ENCODE measurements around the gene S100PBP. TPM values are rescaled to one million over a fixed set of nuclear protein-coding genes. Genes with fewer than 3 reads are reported as not detected.

S100PBP gene
- total RNA-seq, 4 donors from 2014 or later: 44.3 to 178 (median 58.1) TPM

- peak; percentile 58 to 81 (median 77) for DNase-seq
- TF ChIP-seq CTCF (IDR thresholded peaks at IDR 0.05): no peak
- no peak for TF ChIP-seq POLR2A (IDR thresholded peaks at IDR 0.05)
- Histone ChIP-seq H3K27me3 (no peaks in the 10 kb centered on the region), H3K9me3 (no peaks in the 10 kb centered on the region), H3K4me3 (peak overlapping the region; percentile 76 to 93 (median 84)), H3K36me3 (no peaks in the 10 kb centered on the region), H3K4me1 (peaks cover 0 to 30% (median 7%) of the 10 kb centered on the region in 4 donors), H3K27ac (peak overlapping the region; percentile 85 to 97 (median 94))
These were observed 648 bp downstream of the S100PBP start for GRCh38 chr1:32817815-32818786.

GRCh38 chr1:32818804-32819541 lies 1.5 kb downstream of the S100PBP start:
- H3K4me1 ChIP-seq: peaks cover 0 to 30% (median 7%) of the 10 kb centered on the region in 4 donors
- no peaks in the 10 kb centered on the region for H3K36me3 ChIP-seq
- peak overlapping the region in 3 of 4 donors; percentile 80 to 93 (median 89) for H3K4me3 ChIP-seq
- peak in 2 of 3 donors; percentile 47 to 51 for DNase-seq
- no peaks in the 10 kb centered on the region for H3K9me3 ChIP-seq
- H3K27ac ChIP-seq: peak overlapping the region; percentile 85 to 97 (median 94)
- no peaks in the 10 kb centered on the region for H3K27me3 ChIP-seq
- TF ChIP-seq CTCF (IDR thresholded peaks at IDR 0.05) (no peak), POLR2A (IDR thresholded peaks at IDR 0.05) (no peak)

GRCh38 chr1:32825181-32825580 lies 7.7 kb downstream of the S100PBP start:
- peaks cover 0 to 48% (median 0%) of the 10 kb centered on the region in 3 donors for H3K36me3 ChIP-seq

GRCh38 chr1:32828341-32828740 lies 10.9 kb downstream of the S100PBP start:
- no peak for DNase-seq
- no peak overlapping the region for H3K27ac ChIP-seq
- H3K36me3 ChIP-seq: peaks cover 0 to 80% (median 0%) of the 10 kb centered on the region in 3 donors
- H3K9me3 ChIP-seq: no peaks in the 10 kb centered on the region
- no peaks in the 10 kb centered on the region for H3K27me3 ChIP-seq
- H3K4me3 ChIP-seq: no peak overlapping the region
- H3K4me1 ChIP-seq: no peaks in the 10 kb centered on the region
- TF ChIP-seq POLR2A (IDR thresholded peaks at IDR 0.05): no peak
- TF ChIP-seq CTCF (IDR thresholded peaks at IDR 0.05): peak in 3 of 6 experiments; percentile 18 to 37 (median 25)

More at GRCh38 chr1:32825181-32825580, 7.7 kb downstream of the S100PBP start:
- Histone ChIP-seq H3K4me1 (no peaks in the 10 kb centered on the region), H3K4me3 (no peak overlapping the region), H3K27ac (no peak overlapping the region), H3K27me3 (no peaks in the 10 kb centered on the region), H3K9me3 (no peaks in the 10 kb centered on the region)
- DNase-seq: no peak
- TF ChIP-seq POLR2A (IDR thresholded peaks at IDR 0.05) (no peak), CTCF (IDR thresholded peaks at IDR 0.05) (no peak)

GRCh38 chr1:32830092-32830852 lies 12.8 kb downstream of the S100PBP start:
- no peaks in the 10 kb centered on the region for H3K9me3 ChIP-seq
- peaks cover 0 to 96% (median 0%) of the 10 kb centered on the region in 3 donors for H3K36me3 ChIP-seq
- H3K27ac ChIP-seq: no peak overlapping the region
- H3K4me1 ChIP-seq: no peaks in the 10 kb centered on the region
- no peaks in the 10 kb centered on the region for H3K27me3 ChIP-seq
- TF ChIP-seq CTCF (IDR thresholded peaks at IDR 0.05) (no peak), POLR2A (IDR thresholded peaks at IDR 0.05) (no peak)
- no peak overlapping the region for H3K4me3 ChIP-seq
- DNase-seq: no peak

Measured in Peyer's patch (tissue), 4 donors.